Nephron progenitor cell (in vitro differentiated cells): ENCODE results near the gene RASGRF1.

Source experiments
- DNase-seq: peaks from one replicate; pipeline ENCODE4 v3.0.0; 2021
- H3K27ac Mint-ChIP-seq: 2 replicates; pipeline ENCODE4 v1.8.0; 2021; ENCODE audit warnings: mild to moderate bottlenecking, moderate library complexity, mixed read lengths
- H3K27me3 Mint-ChIP-seq: 2 replicates; pipeline ENCODE4 v1.8.0; 2021; ENCODE audit warnings: mild to moderate bottlenecking, low read depth, mixed read lengths; ENCODE audit not compliant: poor library complexity
- H3K36me3 Mint-ChIP-seq: 2 replicates; pipeline ENCODE4 v1.8.0; 2021; ENCODE audit warnings: low read depth, mixed read lengths
- H3K4me1 Mint-ChIP-seq: 2 replicates; pipeline ENCODE4 v1.8.0; 2021; ENCODE audit warnings: mixed read lengths
- H3K4me3 Mint-ChIP-seq: 2 replicates; pipeline ENCODE4 v1.8.0; 2021; ENCODE audit warnings: mild to moderate bottlenecking, moderate library complexity, mixed read lengths
- H3K9me3 Mint-ChIP-seq: 2 replicates; pipeline ENCODE4 v1.8.0; 2021; ENCODE audit warnings: mild to moderate bottlenecking, moderate library complexity, mixed read lengths
- TF ChIP-seq, protein P1 (sequence below): fragments of 200-600 bp; sonication (generic); IDR thresholded peaks from 2 replicates; pipeline ENCODE4 v1.5.0; 2021; ENCODE audit warnings: antibody characterized with exemption

The RASGRF1 gene

DNA sequence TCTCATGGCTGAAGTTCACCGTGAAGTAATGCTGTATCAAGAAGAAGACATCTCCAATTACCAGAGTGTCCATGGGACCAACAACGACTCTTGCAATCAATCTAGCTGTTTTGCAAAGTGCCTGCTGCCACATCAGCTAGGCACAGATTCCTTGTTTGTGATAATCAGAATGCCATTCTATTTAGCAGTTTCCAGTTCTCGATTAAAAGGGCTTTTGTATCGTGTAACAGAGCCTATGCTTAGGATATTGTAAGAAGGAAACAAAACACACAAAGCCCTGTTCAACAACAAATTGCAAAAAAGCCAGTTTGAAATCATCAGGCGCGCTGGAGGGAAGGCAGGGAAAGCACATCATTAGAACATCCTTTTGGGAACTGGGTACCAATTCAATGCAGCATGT, 26.1 kb downstream of the RASGRF1 start:
- TF ChIP-seq, protein P1, sequence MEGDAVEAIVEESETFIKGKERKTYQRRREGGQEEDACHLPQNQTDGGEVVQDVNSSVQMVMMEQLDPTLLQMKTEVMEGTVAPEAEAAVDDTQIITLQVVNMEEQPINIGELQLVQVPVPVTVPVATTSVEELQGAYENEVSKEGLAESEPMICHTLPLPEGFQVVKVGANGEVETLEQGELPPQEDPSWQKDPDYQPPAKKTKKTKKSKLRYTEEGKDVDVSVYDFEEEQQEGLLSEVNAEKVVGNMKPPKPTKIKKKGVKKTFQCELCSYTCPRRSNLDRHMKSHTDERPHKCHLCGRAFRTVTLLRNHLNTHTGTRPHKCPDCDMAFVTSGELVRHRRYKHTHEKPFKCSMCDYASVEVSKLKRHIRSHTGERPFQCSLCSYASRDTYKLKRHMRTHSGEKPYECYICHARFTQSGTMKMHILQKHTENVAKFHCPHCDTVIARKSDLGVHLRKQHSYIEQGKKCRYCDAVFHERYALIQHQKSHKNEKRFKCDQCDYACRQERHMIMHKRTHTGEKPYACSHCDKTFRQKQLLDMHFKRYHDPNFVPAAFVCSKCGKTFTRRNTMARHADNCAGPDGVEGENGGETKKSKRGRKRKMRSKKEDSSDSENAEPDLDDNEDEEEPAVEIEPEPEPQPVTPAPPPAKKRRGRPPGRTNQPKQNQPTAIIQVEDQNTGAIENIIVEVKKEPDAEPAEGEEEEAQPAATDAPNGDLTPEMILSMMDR: no peak
- Mint-ChIP-seq H3K4me1 (no peaks in the 10 kb centered on the region), H3K36me3 (no peaks in the 10 kb centered on the region), H3K27me3 (peaks cover 49% of the 10 kb centered on the region), H3K4me3 (no peak overlapping the region), H3K27ac (no peak overlapping the region), H3K9me3 (no peaks in the 10 kb centered on the region)
- no peak for DNase-seq

DNA sequence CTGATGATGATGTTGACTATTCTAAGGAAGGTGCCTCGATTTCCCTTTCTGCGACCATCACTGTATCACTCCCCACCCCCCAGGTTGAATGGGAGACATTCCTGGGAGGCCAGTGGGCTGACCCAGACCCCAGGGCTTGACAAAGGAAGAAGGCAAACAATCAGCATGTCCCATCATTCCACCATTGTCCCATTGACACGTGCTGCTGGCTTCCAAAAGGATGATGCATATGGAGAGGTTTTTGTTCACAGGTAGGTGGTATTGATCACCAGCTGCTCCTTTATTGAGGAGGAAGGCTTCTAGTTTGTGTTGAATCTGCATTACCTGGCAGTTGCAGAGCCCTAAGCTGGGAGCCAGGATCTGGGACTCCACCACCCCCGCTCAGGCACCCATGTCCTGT, 30.4 kb downstream of the RASGRF1 start:
- DNase-seq: no peak
- no peak overlapping the region for H3K27ac Mint-ChIP-seq
- no peaks in the 10 kb centered on the region for H3K36me3 Mint-ChIP-seq
- peaks cover 60% of the 10 kb centered on the region for H3K27me3 Mint-ChIP-seq
- no peaks in the 10 kb centered on the region for H3K4me1 Mint-ChIP-seq
- no peak overlapping the region for H3K4me3 Mint-ChIP-seq
- TF ChIP-seq, protein P1: no peak
- no peaks in the 10 kb centered on the region for H3K9me3 Mint-ChIP-seq

DNA sequence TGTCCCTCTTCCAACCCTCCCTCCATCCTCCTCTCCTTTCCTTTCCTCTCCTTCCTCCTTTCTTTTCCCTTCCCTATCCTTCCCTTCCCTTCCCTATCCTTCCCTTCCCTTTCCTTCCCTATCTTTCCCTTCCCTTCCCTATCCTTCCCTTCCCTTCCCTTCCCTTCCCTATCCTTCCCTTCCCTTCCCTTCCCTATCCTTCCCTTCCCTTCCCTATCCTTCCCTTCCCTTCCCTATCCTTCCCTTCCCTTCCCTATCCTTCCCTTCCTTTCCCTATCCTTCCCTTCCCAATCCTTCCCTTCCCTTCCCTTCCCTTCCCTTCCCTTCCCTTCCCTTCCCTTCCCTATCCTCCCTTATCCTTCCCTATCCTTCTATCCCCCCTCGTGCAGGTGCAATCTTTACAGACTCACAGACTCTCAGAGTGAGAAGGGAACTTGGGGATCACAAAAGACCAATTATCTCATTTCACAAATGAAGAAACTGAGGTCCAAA, 31.5 kb downstream of the RASGRF1 start:
- no peaks in the 10 kb centered on the region for H3K4me1 Mint-ChIP-seq
- TF ChIP-seq, protein P1: no peak
- H3K9me3 Mint-ChIP-seq: no peaks in the 10 kb centered on the region
- no peaks in the 10 kb centered on the region for H3K36me3 Mint-ChIP-seq
- no peak overlapping the region for H3K27ac Mint-ChIP-seq
- peaks cover 61% of the 10 kb centered on the region for H3K27me3 Mint-ChIP-seq
- no peak overlapping the region for H3K4me3 Mint-ChIP-seq
- DNase-seq: no peak

DNA sequence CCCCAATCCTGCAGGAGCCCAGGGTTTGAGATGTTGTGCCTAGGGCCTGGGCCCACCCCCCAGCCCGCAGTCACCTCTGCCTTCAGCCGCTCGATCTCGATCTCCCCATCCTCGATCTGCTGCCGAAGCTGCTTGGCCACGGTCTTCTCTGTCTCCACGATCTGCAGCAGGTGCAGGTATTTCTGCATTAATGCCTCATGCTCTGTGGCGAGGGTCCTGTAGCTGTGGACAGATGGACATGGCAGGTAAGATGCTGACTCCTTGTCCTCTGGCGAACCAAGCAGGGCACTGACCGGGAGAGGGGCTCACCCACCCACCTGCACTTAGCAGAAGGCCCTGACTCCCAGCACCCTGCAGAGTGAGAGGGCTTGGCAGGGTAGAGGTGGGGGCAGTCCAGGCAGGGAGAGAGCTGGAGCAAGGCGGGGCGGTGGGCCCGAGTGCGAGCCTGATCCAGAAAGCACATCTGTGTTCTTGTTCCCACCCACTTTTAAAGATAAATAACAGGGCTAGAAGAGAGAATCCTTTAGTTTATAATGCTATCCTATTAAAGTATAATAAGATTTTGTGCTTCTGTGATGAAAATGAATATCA, 32.2 kb downstream of the RASGRF1 start:
- no peak overlapping the region for H3K4me3 Mint-ChIP-seq
- peaks cover 67% of the 10 kb centered on the region for H3K27me3 Mint-ChIP-seq
- no peak overlapping the region for H3K27ac Mint-ChIP-seq
- DNase-seq: no peak
- no peaks in the 10 kb centered on the region for H3K4me1 Mint-ChIP-seq
- no peaks in the 10 kb centered on the region for H3K9me3 Mint-ChIP-seq
- TF ChIP-seq, protein P1: no peak
- no peaks in the 10 kb centered on the region for H3K36me3 Mint-ChIP-seq

DNA sequence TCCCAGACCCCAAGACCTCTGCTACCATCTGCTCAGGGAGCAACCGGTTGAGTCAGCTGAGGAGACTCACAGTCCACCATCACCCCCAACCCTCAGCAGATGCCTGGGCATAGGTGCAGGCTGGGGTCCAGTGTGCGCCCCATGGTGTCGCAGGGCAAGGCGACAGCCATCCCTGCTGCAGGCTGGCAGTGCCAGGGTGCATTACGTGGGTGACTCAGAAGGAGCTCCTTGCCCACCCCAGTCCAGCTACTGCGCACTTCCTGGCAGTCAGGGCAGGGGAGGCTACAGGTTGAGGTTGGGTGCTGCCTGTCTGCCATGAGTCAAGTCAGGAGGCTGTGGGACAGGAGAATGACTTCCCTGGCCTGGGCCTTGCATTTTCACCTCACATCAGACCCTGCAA, 33.5 kb downstream of the RASGRF1 start:
- H3K27me3 Mint-ChIP-seq: peaks cover 71% of the 10 kb centered on the region
- H3K36me3 Mint-ChIP-seq: no peaks in the 10 kb centered on the region
- H3K4me1 Mint-ChIP-seq: no peaks in the 10 kb centered on the region
- TF ChIP-seq, protein P1: no peak
- H3K27ac Mint-ChIP-seq: no peak overlapping the region
- no peak overlapping the region for H3K4me3 Mint-ChIP-seq
- no peaks in the 10 kb centered on the region for H3K9me3 Mint-ChIP-seq
- DNase-seq: no peak

DNA sequence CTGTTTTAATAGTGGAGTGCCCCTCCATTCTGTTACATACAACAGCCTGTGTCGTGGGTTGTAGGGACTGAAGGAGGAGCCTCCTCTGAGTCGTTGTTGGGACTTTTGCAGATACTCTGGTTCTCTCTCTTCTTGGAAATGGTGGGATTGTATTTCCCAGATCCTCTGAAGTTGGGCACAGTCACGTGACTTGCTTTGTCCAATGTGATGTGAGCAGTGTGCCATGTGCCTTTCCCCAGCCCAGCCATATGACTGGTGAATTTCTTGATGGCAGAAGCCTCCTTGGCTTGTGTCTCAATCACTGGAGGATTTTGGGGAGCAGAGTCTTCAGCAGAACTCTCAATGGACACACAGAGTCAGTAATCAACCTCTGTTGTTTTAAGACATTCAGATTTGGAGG, 36.2 kb downstream of the RASGRF1 start:
- Mint-ChIP-seq H3K27ac (no peak overlapping the region), H3K4me1 (no peaks in the 10 kb centered on the region), H3K9me3 (no peaks in the 10 kb centered on the region), H3K36me3 (no peaks in the 10 kb centered on the region), H3K27me3 (peaks cover 58% of the 10 kb centered on the region), H3K4me3 (no peak overlapping the region)
- no peak for DNase-seq
- TF ChIP-seq, protein P1: no peak
